HS-27A (cell line): ENCODE data around the gene LRRC4C.

Source experiments
- DNase-seq: peaks from one replicate; pipeline ENCODE4 v3.0.0-alpha.2; 2012; ENCODE audit warnings: low read depth, missing footprints

The LRRC4C gene

GRCh38 chr11:40467771-40468170, 991.7 kb downstream of the LRRC4C start:
- DNase-seq: no peak

DNA sequence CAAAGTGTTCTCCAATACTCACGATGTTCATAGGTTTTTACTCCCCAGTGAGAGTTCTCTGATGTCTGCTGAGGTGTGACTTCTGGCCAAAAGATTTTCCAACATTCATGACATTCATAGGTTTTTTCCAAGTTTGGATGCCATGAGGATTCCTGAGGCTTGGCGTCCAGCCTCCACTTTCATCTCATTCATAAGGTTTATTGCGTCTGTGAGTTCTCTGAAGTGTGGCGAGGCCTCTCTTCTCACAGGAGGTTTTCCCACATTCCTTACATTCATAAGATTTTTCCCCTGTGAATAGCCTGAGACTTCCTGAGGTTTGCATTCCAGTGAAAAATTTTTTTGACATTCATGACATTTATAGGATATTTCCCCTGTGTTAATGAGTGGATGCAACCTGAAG, 1014.1 kb downstream of the LRRC4C start:
- DNase-seq: no peak

- no peak for DNase-seq
Measured at GRCh38 chr11:40444151-40444550, 1015.3 kb downstream of the LRRC4C start.

GRCh38 chr11:40435344-40435743, 1024.1 kb downstream of the LRRC4C start:
- DNase-seq: no peak

DNA sequence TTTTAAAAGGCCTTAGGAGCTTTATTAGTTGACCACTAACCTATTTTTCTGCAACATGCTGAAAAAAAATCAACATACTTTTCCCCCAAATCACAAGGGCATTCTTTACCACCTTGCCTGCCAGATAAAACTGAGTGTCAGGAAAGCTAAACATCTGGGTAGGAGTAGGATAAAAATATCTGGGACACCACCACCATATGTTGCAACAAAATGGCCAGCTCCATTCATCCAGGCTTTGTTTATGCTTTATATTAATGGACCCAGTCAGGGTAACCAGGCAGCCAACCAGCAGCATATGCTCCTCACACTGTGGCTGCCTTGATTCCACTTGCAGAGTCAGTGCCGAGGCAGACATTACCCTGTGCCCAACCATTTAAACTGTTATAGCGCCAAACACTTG, 1024.5 kb downstream of the LRRC4C start:
- DNase-seq: no peak

- no peak for DNase-seq
Measured at GRCh38 chr11:40432358-40432757, 1027.1 kb downstream of the LRRC4C start.

GRCh38 chr11:40425168-40425567, 1034.3 kb downstream of the LRRC4C start:
- no peak for DNase-seq

- no peak for DNase-seq
Measured at GRCh38 chr11:40421208-40421981, 1038.1 kb downstream of the LRRC4C start.

- DNase-seq: no peak
Measured at GRCh38 chr11:40417627-40418026, 1041.8 kb downstream of the LRRC4C start.

GRCh38 chr11:40407355-40407754, 1052.1 kb downstream of the LRRC4C start:
- DNase-seq: no peak

DNA sequence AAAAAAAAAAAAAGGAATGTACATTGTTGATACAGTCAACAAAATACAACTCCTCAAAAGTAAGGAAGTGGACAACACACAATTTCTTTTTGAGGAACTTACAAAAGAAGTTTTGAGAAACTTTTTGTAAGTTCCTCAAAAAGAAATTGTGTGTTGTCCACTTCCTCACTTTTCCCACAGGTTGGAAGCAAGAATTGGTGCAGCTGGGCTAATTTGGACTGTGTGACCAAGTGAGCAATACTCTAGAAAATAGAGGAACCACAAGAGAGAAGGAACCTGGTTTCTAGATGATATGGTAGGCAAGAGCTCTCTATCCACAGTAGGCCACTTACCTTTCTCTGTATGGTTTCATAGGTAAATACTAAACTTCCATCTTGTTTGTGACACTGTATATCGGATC, 1053.8 kb downstream of the LRRC4C start:
- DNase-seq: no peak

- no peak for DNase-seq
Measured at GRCh38 chr11:40403321-40403720, 1056.1 kb downstream of the LRRC4C start.

GRCh38 chr11:40401132-40401853, 1058.2 kb downstream of the LRRC4C start:
- DNase-seq: no peak

GRCh38 chr11:40397141-40397540, 1062.3 kb downstream of the LRRC4C start:
- no peak for DNase-seq

GRCh38 chr11:40393511-40393910, 1065.9 kb downstream of the LRRC4C start:
- no peak for DNase-seq

DNA sequence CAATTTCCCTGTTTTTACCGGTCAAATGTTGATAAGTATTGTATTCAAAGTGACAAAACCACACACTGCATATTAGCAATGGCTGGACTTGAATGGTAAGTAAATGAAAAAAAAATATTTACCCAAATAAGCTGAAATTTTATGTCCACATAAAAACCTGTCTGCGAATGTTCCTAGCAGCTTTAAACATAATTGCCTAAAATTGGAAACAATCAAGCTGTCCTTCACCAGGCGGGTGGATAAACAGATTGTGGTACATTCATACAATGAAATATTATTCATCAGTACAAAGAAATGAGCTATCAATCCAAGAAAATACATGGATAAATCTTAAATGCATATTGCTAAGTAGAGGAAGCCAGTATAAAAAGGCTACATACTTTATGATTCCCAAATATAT, 1067.8 kb downstream of the LRRC4C start:
- no peak for DNase-seq

GRCh38 chr11:40388097-40388818, 1071.2 kb downstream of the LRRC4C start:
- no peak for DNase-seq

GRCh38 chr11:40387240-40387980, 1072.0 kb downstream of the LRRC4C start:
- DNase-seq: no peak

- no peak for DNase-seq
Measured at GRCh38 chr11:40384991-40385390, 1074.5 kb downstream of the LRRC4C start.

DNA sequence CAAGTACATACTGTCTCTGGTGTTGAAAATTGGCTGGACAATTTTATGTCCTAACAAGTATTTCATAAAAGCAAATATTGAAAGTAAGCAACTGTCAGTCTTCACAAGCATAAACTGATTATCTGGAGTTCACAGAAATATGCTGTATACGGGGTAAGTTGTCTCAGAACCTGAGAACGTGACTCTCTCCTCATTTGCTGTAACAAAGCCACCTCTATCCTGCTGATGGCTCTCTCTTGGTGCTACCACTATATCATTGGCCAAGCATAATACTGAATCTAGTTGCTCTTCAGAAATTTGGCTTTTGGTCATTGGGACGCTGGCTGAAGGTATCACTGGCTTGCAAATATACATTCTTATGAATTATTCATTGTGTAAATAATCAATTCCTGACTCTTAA, 1078.0 kb downstream of the LRRC4C start:
- no peak for DNase-seq

DNA sequence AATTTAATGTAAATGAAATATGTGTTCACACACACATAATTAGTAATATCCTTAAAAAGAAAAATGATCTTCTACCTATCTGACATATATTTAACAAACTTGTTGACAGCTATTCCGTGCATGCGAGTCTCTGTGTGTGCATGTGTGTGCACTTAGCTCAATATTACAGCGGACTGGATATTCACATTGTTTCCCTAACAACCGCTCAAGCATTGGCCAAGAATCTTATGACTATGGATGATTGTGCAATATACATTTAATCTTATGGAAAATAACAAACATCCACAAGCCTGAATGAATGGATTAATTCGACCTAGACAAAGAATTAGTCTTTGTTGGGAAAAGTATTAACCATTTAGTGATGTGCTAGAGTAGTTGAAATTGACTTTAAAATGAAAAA, 1078.6 kb downstream of the LRRC4C start:
- DNase-seq: no peak

GRCh38 chr11:40376331-40376730, 1083.1 kb downstream of the LRRC4C start:
- no peak for DNase-seq
